RWPE2 (cell line): Measurements from ENCODE around the gene SLC25A39.

Experiments
- ATAC-seq: fragments of 200-7000 bp; cut with Tn5 transposase; 3 replicates; pipeline ENCODE4 v1.9.1; 2021; ENCODE audit warnings: low read depth
- DNase-seq: peaks from one replicate; pipeline ENCODE4 v3.0.0-alpha.2; 2020; ENCODE audit warnings: low spot score
- H3K27ac ChIP-seq: fragments of 450-650 bp; 2 replicates; pipeline ENCODE4 v1.5.1; 2017; ENCODE audit warnings: mild to moderate bottlenecking; ENCODE audit not compliant: poor library complexity, severe bottlenecking
- H3K27me3 ChIP-seq: fragments of 250-450 bp; sonication (Bioruptor Pico); 2 replicates; pipeline ENCODE4 v1.5.1; 2021; ENCODE audit warnings: mild to moderate bottlenecking, moderate library complexity; ENCODE audit not compliant: insufficient read depth, poor library complexity, severe bottlenecking
- H3K36me3 ChIP-seq: fragments of 250-450 bp; sonication (Bioruptor Pico); 2 replicates; pipeline ENCODE4 v1.5.1; 2020; ENCODE audit warnings: low read depth, mild to moderate bottlenecking, moderate library complexity
- H3K4me1 ChIP-seq: fragments of 250-450 bp; sonication (Bioruptor Pico); 2 replicates; pipeline ENCODE4 v1.5.1; 2021; ENCODE audit warnings: mild to moderate bottlenecking, moderate library complexity; ENCODE audit not compliant: insufficient read depth, poor library complexity, severe bottlenecking
- H3K4me3 ChIP-seq: fragments of 250-450 bp; sonication (Bioruptor Pico); 2 replicates; pipeline ENCODE4 v1.5.1; 2021; ENCODE audit warnings: mild to moderate bottlenecking, moderate library complexity; ENCODE audit not compliant: severe bottlenecking
- H3K9me3 ChIP-seq: fragments of 250-450 bp; sonication (Bioruptor Pico); 2 replicates; pipeline ENCODE4 v1.5.1; 2021; ENCODE audit warnings: mild to moderate bottlenecking, moderate library complexity; ENCODE audit not compliant: severe bottlenecking
- CTCF ChIP-seq: fragments of 450-650 bp; IDR thresholded peaks from one replicate; pipeline ENCODE4 v1.5.1; 2017; ENCODE audit warnings: mild to moderate bottlenecking, moderate library complexity; ENCODE audit not compliant: poor library complexity, severe bottlenecking

Gene SLC25A39

DNA sequence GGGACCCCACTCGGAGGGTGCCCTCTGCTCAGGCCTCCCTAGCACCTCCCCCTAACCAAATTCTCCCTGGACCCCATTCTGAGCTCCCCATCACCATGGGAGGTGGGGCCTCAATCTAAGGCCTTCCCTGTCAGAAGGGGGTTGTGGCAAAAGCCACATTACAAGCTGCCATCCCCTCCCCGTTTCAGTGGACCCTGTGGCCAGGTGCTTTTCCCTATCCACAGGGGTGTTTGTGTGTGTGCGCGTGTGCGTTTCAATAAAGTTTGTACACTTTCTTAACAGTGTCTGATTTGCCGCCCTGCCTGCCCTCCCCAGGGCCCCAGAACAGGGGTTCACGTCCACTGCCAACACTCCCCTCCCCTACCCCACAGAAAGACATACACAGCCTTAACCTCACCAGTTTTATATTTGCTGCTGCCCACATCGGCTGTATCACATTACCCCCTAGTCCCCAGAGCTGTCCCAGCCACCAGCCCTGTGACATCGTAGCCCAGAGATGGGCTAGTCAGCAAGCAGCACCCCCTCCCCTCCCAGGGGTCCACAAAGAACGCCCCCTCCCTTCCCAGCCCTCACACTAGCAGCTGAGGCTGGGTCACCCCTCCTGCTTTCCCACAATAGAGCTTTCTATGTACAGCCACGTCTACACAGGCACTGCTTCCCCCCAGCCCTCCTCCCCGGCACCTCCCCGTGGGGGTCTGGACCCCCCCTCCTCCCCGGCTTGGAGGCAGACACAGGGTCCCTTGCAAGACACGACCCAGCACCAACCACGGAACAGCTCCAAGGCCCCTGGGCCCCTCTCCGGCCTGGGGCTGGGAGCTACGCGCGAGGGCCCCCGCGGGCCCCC lies 28.4 kb upstream of the SLC25A39 start:
- no peak for ATAC-seq
- Histone ChIP-seq H3K9me3 (no peaks in the 10 kb centered on the region), H3K4me3 (peak overlapping the region; percentile 53), H3K4me1 (peaks cover 9% of the 10 kb centered on the region), H3K27me3 (no peaks in the 10 kb centered on the region), H3K27ac (no peak overlapping the region), H3K36me3 (peaks cover 24% of the 10 kb centered on the region; the same call in 1 of the 2 replicates)
- no peak for DNase-seq
- no peak for TF ChIP-seq CTCF

DNA sequence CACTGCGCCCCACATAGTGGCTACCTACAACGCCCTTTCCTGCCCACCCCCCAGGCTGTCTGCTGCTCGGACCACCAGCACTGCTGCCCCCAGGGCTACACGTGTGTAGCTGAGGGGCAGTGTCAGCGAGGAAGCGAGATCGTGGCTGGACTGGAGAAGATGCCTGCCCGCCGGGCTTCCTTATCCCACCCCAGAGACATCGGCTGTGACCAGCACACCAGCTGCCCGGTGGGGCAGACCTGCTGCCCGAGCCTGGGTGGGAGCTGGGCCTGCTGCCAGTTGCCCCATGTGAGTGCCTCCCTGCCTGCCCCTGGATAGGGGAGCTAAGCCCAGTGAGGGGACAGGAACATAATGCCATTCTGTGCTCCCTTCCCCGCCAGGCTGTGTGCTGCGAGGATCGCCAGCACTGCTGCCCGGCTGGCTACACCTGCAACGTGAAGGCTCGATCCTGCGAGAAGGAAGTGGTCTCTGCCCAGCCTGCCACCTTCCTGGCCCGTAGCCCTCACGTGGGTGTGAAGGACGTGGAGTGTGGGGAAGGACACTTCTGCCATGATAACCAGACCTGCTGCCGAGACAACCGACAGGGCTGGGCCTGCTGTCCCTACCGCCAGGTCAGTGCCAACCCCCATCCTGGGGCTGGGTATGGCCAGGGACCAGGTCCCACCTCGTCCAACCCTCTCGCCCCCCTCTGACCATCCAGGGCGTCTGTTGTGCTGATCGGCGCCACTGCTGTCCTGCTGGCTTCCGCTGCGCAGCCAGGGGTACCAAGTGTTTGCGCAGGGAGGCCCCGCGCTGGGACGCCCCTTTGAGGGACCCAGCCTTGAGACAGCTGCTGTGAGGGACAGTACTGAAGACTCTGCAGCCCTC lies 27.6 kb upstream of the SLC25A39 start:
- ATAC-seq: no peak
- peaks cover 24% of the 10 kb centered on the region; the same call in 1 of the 2 replicates for H3K36me3 ChIP-seq

GRCh38 chr17:44351464-44351863 lies 26.8 kb upstream of the SLC25A39 start:
- TF ChIP-seq CTCF: no peak
- Histone ChIP-seq H3K4me3 (no peak overlapping the region), H3K4me1 (peaks cover 12% of the 10 kb centered on the region), H3K27ac (no peak overlapping the region), H3K27me3 (no peaks in the 10 kb centered on the region), H3K36me3 (peaks cover 24% of the 10 kb centered on the region; the same call in 1 of the 2 replicates), H3K9me3 (no peaks in the 10 kb centered on the region)
- DNase-seq (no peak), ATAC-seq (no peak)

More for the DNA sequence above, 27.6 kb upstream of the SLC25A39 start:
- no peaks in the 10 kb centered on the region for H3K9me3 ChIP-seq
- H3K4me1 ChIP-seq: peaks cover 12% of the 10 kb centered on the region
- H3K27me3 ChIP-seq: no peaks in the 10 kb centered on the region
- H3K27ac ChIP-seq: no peak overlapping the region
- DNase-seq: no peak
- no peak overlapping the region for H3K4me3 ChIP-seq
- TF ChIP-seq CTCF: no peak

- H3K27me3 ChIP-seq: no peaks in the 10 kb centered on the region
- peaks cover 14% of the 10 kb centered on the region for H3K4me1 ChIP-seq
- DNase-seq (no peak), ATAC-seq (peak; percentile 52)
- H3K9me3 ChIP-seq: no peaks in the 10 kb centered on the region
- TF ChIP-seq CTCF: peak; percentile 80
- no peak overlapping the region for H3K27ac ChIP-seq
- no peak overlapping the region for H3K4me3 ChIP-seq
- peaks cover 24% of the 10 kb centered on the region; the same call in 1 of the 2 replicates for H3K36me3 ChIP-seq
These were observed 26.2 kb upstream of the SLC25A39 start for GRCh38 chr17:44350733-44351226.
